Right lobe of liver (tissue), 6 donors: ENCODE results near the gene IFNA1. TPM values are rescaled to one million over a fixed set of nuclear protein-coding genes. Genes with fewer than 3 reads are reported as not detected.

Experiments used
- ATAC-seq, 4 donors: fragments of 200-7000 bp; cut with Tn5 transposase; one replicate each; pipeline ENCODE4 v1.9.1; 2020; ENCODE audit warnings: mild to moderate bottlenecking in 4 of 4, moderate library complexity in 4 of 4
- DNase-seq, 3 donors: peaks; one replicate each; pipeline ENCODE4 v3.0.0-alpha.2; 2020
- H3K27ac ChIP-seq, 3 donors: fragments of 200-600 bp; one replicate each; pipeline ENCODE4 v1.8.0; 2022
- H3K27me3 ChIP-seq, 2 donors: fragments of 200-600 bp; one replicate each; pipeline ENCODE4 v1.8.0; 2022
- H3K36me3 ChIP-seq, 4 donors: fragments of 200-600 bp; sonication (generic) in 1 of 4; one replicate each; pipeline versions ENCODE4 v1.5.1 to v1.8.0; 2017 to 2022; ENCODE audit warnings: control low read depth in 1 of 4
- H3K4me1 ChIP-seq, 4 donors: fragments of 200-600 bp; sonication (generic) in 1 of 4; one replicate each; pipeline versions ENCODE4 v1.5.1 to v1.8.0; 2017 to 2022; ENCODE audit warnings: control low read depth in 1 of 4
- H3K4me3 ChIP-seq, 3 donors: fragments of 200-600 bp; one replicate each; pipeline ENCODE4 v1.8.0; 2022
- H3K9me3 ChIP-seq, 4 donors: fragments of 200-600 bp; sonication (generic) in 1 of 4; one replicate each; pipeline versions ENCODE4 v1.5.1 to v1.8.0; 2017 to 2022; ENCODE audit warnings: control low read depth in 1 of 4
- POLR2A ChIP-seq: fragments of 450-650 bp; IDR thresholded peaks from one replicate; pipeline ENCODE4 v1.6.1; 2017; ENCODE audit warnings: antibody characterized with exemption, mild to moderate bottlenecking
- WGBS: methylation state at CpG from one replicate; pipeline ENCODE4 v1.1.6; 2018; ENCODE audit warnings: low coverage, low lambda C conversion rate; ENCODE audit not compliant: insufficient coverage; ENCODE audit errors: missing lambda C conversion rate; 5-methylcytosine and 5-hydroxymethylcytosine counted together
- intact Hi-C, 2 donors: fragments of 100-400 bp; cut with DNase I; formaldehyde crosslinking; loops; one replicate each; pipeline versions ENCODE4 v1.11.2 to v1.14.1; 2022
- total RNA-seq, 6 experiments: library from RNA; depleted of rRNA in 2 of 6; stranded (reverse); fragments of >200 nt in 2 of 6; fragmentation: NEBNext Ultra II Directional in 3 of 6; extraction: Animal tissue kit (Norgen Biotek cat#: 25700) in 3 of 6; gene quantifications; one replicate each; pipeline versions ENCODE4 v1.1.0 to v1.2.4, GENCODE V29; 2016 to 2023
- TF ChIP-seq, protein P1 (sequence below), 4 donors: fragments of 200-600 bp in 3 of 4; fragments of 450-650 bp in 1 of 4; IDR thresholded peaks; one replicate each; pipeline versions ENCODE4 v1.5.1 to v1.8.0; 2016 to 2022; ENCODE audit warnings: antibody characterized with exemption in 4 of 4, mild to moderate bottlenecking in 2 of 4
- donor health status: DM: no; HTN: yes; CAD: no.
- donor health status: DM: no; HTN: no; CAD: no.
- donor health status: DM: no; HTN: no; CAD: no.
- donor health status: DM: no; HTN: yes; CAD: no.
- donor health status: DM: no; HTN: yes; CAD: no.

The IFNA1 gene
- total RNA-seq, 6 experiments from 2014 or later, result not detected

DNA sequence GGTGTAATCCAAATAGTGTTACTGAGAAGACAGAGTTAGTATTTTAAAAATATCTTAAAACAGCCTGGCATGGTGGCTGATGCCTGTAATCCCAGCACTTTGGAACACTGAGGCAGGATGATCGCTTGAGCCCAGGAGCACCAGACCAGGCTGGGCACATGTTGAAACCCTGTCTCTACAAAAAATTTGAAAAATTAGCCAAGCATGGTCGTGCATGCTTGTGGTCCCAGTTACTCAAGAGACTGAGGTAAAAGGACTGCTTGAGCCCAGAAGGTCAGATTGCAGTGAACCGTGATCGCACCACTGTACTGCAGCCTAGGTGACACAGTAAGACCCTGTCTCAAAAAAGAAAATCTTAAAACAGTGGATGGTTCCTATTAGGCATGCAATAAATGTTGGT lies 12.4 kb downstream of the IFNA1 start:
- Histone ChIP-seq H3K4me3 (no peak overlapping the region), H3K27ac (no peak overlapping the region), H3K9me3 (no peaks in the 10 kb centered on the region), H3K4me1 (no peaks in the 10 kb centered on the region), H3K27me3 (no peaks in the 10 kb centered on the region), H3K36me3 (no peaks in the 10 kb centered on the region)
- WGBS, result 70% methylated on average over 4 of the region's 4 CpGs
- DNase-seq, result no peak
- intact Hi-C loops, result no loop called here
- TF ChIP-seq, protein P1, sequence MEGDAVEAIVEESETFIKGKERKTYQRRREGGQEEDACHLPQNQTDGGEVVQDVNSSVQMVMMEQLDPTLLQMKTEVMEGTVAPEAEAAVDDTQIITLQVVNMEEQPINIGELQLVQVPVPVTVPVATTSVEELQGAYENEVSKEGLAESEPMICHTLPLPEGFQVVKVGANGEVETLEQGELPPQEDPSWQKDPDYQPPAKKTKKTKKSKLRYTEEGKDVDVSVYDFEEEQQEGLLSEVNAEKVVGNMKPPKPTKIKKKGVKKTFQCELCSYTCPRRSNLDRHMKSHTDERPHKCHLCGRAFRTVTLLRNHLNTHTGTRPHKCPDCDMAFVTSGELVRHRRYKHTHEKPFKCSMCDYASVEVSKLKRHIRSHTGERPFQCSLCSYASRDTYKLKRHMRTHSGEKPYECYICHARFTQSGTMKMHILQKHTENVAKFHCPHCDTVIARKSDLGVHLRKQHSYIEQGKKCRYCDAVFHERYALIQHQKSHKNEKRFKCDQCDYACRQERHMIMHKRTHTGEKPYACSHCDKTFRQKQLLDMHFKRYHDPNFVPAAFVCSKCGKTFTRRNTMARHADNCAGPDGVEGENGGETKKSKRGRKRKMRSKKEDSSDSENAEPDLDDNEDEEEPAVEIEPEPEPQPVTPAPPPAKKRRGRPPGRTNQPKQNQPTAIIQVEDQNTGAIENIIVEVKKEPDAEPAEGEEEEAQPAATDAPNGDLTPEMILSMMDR (IDR thresholded peaks at IDR 0.05), result no peak
- TF ChIP-seq POLR2A, result no peak
- ATAC-seq, result no peak

DNA sequence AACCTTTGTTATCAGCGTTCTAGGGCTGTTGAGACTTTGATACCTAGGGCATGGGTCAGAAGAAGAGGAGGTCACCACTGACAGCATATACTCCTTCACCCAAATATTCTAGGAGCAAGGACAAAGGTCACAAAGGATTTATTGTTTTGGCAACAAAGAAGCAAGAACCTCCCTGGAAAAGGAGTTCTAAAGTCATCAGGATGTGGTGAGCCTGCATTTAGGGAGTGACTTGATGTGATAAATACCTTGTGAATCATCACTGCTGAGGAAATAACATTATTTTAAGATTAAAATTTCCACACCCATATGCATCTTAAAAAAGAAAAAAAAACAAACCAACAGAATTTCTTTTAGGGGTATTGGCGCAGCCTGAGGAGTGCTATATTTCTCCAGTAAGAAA lies 13.9 kb downstream of the IFNA1 start:
- no peak for TF ChIP-seq POLR2A
- TF ChIP-seq, protein P1 (IDR thresholded peaks at IDR 0.05), result no peak
- Histone ChIP-seq H3K9me3 (no peaks in the 10 kb centered on the region), H3K27ac (no peak overlapping the region), H3K27me3 (no peaks in the 10 kb centered on the region), H3K4me1 (no peaks in the 10 kb centered on the region), H3K4me3 (no peak overlapping the region), H3K36me3 (no peaks in the 10 kb centered on the region)
- 52% methylated on average over 2 of the region's 2 CpGs for whole genome bisulfite sequencing
- no peak for ATAC-seq
- intact Hi-C loops, result no loop called here
- no peak for DNase-seq

- no peaks in the 10 kb centered on the region for H3K27me3 ChIP-seq
- no peak overlapping the region for H3K27ac ChIP-seq
- H3K36me3 ChIP-seq, result no peaks in the 10 kb centered on the region
- H3K4me3 ChIP-seq, result no peak overlapping the region
- H3K4me1 ChIP-seq, result no peaks in the 10 kb centered on the region
- H3K9me3 ChIP-seq, result no peaks in the 10 kb centered on the region
- ATAC-seq, result peak; percentile 67 to 83 (median 80)
- DNase-seq, result no peak
- TF ChIP-seq, protein P1 (IDR thresholded peaks at IDR 0.05), result peak; percentile 43 to 54 (median 49)
- no peak for TF ChIP-seq POLR2A
- intact Hi-C loops, result no loop called here
Measured at GRCh38 chr9:21455320-21455719, 15.1 kb downstream of the IFNA1 start.

DNA sequence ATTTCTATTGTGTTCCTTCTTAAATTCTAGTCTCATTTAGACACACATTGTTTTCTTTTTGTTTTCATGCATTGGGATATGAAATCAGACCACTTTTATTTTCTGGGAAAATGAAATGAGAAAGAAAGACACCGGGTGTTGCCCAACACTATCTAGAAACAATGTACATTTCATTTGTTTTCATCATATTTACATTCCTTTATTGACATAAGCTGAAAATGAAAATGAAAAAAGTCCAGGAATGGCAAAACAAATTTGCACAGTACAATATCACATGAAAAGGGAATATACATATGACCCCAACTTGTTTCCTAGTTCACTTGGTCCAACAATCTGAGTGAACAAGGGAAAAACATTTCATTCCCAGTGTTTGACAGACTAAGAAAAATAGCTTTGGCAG lies 21.1 kb downstream of the IFNA1 start:
- 67% methylated on average over 1 of the region's 1 CpG for WGBS
- no peaks in the 10 kb centered on the region for H3K27me3 ChIP-seq
- DNase-seq (no peak), ATAC-seq (no peak)
- no peak for TF ChIP-seq POLR2A
- TF ChIP-seq, protein P1 (IDR thresholded peaks at IDR 0.05), result no peak
- no peaks in the 10 kb centered on the region for H3K9me3 ChIP-seq
- H3K4me3 ChIP-seq, result no peak overlapping the region
- H3K4me1 ChIP-seq, result no peaks in the 10 kb centered on the region
- no peaks in the 10 kb centered on the region for H3K36me3 ChIP-seq
- H3K27ac ChIP-seq, result no peak overlapping the region
- intact Hi-C loops, result no loop called here

DNA sequence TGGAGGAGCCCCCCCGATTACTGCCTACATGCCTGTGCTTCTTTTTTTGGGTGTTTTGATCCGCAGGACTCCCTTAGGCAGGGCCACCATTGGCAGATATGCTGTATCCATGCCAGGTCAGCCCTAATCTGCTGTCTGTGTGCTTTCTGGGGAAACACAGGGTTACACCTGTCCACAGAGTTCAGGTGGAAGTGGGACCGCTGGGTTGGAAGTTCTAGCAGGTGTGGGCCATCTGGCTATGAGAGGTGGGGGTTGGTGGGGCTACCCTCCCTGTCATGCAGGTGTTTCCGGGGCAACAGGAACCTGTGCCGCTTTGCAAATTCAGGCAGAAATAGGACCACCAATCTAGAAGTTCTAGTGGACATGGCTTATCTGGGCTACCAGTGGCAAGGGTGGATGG lies 24.9 kb downstream of the IFNA1 start:
- Histone ChIP-seq H3K9me3 (no peaks in the 10 kb centered on the region), H3K27ac (no peak overlapping the region), H3K36me3 (no peaks in the 10 kb centered on the region), H3K4me1 (no peaks in the 10 kb centered on the region), H3K4me3 (no peak overlapping the region), H3K27me3 (no peaks in the 10 kb centered on the region)
- ATAC-seq (no peak), DNase-seq (no peak)
- intact Hi-C loops, result no loop called here
- TF ChIP-seq, protein P1 (IDR thresholded peaks at IDR 0.05), result no peak
- TF ChIP-seq POLR2A, result no peak
- WGBS, result 62% methylated on average over 5 of the region's 5 CpGs
